Thoracic aorta (tissue), 2 donors: ENCODE measurements around the gene BLOC1S6. TPM values are rescaled to one million over a fixed set of nuclear protein-coding genes. Genes with fewer than 3 reads are reported as not detected.
A peak's percentile ranks its signal among the peaks of the same experiment; 100 is the strongest.

Experiments used
- ATAC-seq: fragments of 150-250 bp; one replicate; pipeline ENCODE4 v1.8.0; 2017; ENCODE audit warnings: low read depth; ENCODE audit not compliant: insufficient number of reproducible peaks, low FRiP score
- DNase-seq: peaks from one replicate; pipeline ENCODE4 v3.0.0-alpha.2; 2020; ENCODE audit warnings: low spot score
- H3K27ac ChIP-seq, 2 donors: fragments of 200-600 bp; sonication (generic); 1 replicate in 1 of 2; 2 replicates in 1 of 2; pipeline ENCODE4 v1.5.1; 2016; ENCODE audit warnings: mild to moderate bottlenecking in 2 of 2, moderate library complexity in 2 of 2
- H3K27me3 ChIP-seq: fragments of 200-600 bp; sonication (generic); replicated peaks from 2 replicates; pipeline ENCODE4 v1.6.0; 2016; ENCODE audit warnings: mild to moderate bottlenecking; ENCODE audit not compliant: insufficient read depth
- H3K36me3 ChIP-seq: fragments of 200-600 bp; sonication (generic); one replicate; pipeline ENCODE4 v1.5.1; 2016
- H3K4me1 ChIP-seq, 2 donors: fragments of 200-600 bp; sonication (generic); 1 replicate in 1 of 2; 2 replicates in 1 of 2; pipeline versions ENCODE4 v1.5.1 to v1.6.0; 2016; ENCODE audit warnings: low read depth in 2 of 2, mild to moderate bottlenecking in 1 of 2; ENCODE audit not compliant: control insufficient read depth in 1 of 2
- H3K4me3 ChIP-seq: fragments of 200-600 bp; sonication (generic); 2 replicates; pipeline ENCODE4 v1.5.1; 2016; ENCODE audit warnings: mild to moderate bottlenecking
- H3K9me3 ChIP-seq: fragments of 200-600 bp; sonication (generic); 2 replicates; pipeline ENCODE4 v1.5.1; 2016
- total RNA-seq, 2 donors: library from RNA; depleted of rRNA; stranded (reverse); fragments of >200 nt; gene quantifications; one replicate each; pipeline versions ENCODE4 v1.1.0 to v1.2.3, GENCODE V29; 2016
- TF ChIP-seq, protein P1 (sequence below): fragments of 200-600 bp; sonication (generic); IDR thresholded peaks from one replicate; pipeline ENCODE4 v1.5.1; 2019; ENCODE audit warnings: antibody characterized with exemption

Gene BLOC1S6
- total RNA-seq, 2 donors from 2014 or later: 41.4 to 85.3 TPM

DNA sequence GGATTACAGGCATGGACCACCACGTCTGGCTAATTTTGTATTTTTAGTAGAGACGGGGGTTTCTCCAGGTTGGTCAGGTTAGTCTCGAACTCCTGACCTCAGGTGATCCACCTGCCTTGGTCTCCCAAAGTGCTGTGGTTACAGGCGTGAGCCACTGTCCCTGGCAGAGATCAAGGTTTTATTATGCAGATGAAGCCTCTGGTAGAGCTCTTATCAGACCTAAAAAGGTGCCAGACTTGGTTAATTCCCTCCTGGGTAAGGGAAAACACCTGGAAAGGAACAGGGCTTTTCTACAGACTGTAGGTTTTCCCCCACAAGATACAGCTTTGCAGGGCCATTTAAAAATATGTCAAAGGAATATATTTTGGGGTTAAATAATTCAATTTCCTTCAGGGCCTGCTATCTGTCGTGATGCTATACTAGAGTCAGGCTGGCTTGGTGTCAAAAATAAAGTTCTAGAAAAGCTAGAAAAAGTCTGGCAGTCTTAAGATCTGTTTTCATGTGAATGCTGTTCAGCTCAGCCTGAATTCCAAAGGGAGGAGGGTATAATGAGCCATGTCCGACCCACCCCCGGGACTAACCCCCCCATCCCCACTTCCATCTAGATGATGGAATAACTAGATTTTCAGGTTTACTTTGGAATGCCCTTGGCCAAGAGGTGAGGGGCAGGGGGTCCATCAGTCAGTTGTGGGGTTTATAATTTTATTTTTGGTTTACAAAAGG, 1.9 kb upstream of the BLOC1S6 start:
- DNase-seq (no peak), ATAC-seq (no peak)
- Histone ChIP-seq H3K4me3 (no peak overlapping the region), H3K27ac (no peak overlapping the region), H3K4me1 (peaks cover 22 to 37% of the 10 kb centered on the region in 2 donors), H3K9me3 (no peaks in the 10 kb centered on the region), H3K36me3 (no peaks in the 10 kb centered on the region), H3K27me3 (no peaks in the 10 kb centered on the region)
- TF ChIP-seq, protein P1, sequence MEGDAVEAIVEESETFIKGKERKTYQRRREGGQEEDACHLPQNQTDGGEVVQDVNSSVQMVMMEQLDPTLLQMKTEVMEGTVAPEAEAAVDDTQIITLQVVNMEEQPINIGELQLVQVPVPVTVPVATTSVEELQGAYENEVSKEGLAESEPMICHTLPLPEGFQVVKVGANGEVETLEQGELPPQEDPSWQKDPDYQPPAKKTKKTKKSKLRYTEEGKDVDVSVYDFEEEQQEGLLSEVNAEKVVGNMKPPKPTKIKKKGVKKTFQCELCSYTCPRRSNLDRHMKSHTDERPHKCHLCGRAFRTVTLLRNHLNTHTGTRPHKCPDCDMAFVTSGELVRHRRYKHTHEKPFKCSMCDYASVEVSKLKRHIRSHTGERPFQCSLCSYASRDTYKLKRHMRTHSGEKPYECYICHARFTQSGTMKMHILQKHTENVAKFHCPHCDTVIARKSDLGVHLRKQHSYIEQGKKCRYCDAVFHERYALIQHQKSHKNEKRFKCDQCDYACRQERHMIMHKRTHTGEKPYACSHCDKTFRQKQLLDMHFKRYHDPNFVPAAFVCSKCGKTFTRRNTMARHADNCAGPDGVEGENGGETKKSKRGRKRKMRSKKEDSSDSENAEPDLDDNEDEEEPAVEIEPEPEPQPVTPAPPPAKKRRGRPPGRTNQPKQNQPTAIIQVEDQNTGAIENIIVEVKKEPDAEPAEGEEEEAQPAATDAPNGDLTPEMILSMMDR: no peak

DNA sequence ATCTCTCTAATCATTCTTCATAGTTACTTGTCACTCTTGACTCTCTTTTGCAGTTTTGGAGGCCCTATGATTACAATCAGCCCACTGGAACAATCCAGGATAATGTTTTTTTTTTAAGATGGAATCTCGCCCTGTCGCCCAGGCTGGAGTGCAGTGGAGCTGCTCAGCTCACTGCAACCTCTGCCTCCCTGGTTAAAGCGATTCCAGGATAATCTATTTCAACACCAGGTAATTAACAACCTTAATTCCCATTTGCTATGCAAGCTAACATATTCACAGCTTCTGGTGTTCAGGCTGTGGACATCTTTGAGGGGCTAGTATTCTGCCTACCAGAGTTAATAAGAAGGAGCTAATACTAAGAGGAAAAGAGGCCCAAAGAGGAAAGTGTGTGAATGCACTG, 1.1 kb upstream of the BLOC1S6 start:
- DNase-seq: no peak
- ATAC-seq: no peak
- Histone ChIP-seq H3K4me1 (peaks cover 27 to 41% of the 10 kb centered on the region in 2 donors), H3K4me3 (peak overlapping the region; percentile 97), H3K9me3 (no peaks in the 10 kb centered on the region), H3K27ac (peak overlapping the region; percentile 97 to 99), H3K27me3 (no peaks in the 10 kb centered on the region), H3K36me3 (no peaks in the 10 kb centered on the region)
- TF ChIP-seq, protein P1: no peak

DNA sequence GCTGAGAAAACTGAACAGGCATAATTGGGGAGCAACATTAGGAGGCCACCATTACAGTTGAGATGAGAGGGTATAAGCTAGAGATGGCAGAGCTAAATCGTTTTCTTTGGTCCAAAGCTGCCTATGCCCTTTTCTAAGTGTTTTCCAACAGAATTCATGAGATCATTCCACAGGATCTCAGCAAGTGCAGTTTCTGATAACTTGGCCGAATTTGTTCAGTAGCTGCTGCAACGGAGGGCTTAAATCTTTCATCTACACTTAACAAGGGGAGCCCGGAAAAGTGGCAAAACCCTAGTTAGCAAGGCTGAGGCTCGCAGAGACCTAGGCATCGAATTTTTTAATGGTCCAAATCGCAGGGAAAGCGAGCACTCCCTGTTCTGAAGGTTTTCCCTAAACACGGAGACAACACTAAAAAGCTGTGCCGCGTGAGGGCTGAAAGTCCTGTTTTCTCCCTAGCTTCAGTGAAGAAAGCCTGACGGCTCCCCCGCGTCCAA, 531 bp upstream of the BLOC1S6 start:
- no peak for ATAC-seq
- TF ChIP-seq, protein P1: no peak

DNA sequence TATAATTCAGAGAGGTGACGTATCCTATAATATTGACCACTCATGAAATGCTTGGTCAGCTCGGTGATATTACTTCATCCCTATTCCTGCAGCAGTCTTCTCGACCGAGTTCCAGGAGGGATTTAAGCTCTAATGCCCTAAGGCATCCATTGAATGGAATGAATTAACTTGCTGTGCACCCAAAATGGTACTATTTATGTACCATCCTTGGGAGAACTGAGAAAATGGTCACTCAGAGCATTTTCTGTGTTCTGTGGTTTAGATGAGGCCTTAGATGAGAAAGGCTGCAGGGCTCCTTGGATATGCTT, 638 bp downstream of the BLOC1S6 start:
- TF ChIP-seq, protein P1: no peak
- no peak for ATAC-seq
- Histone ChIP-seq H3K27ac (peak overlapping the region; percentile 97 to 99), H3K27me3 (no peaks in the 10 kb centered on the region), H3K36me3 (no peaks in the 10 kb centered on the region), H3K4me1 (peaks cover 27 to 41% of the 10 kb centered on the region in 2 donors), H3K4me3 (peak overlapping the region; percentile 97), H3K9me3 (no peaks in the 10 kb centered on the region)
- no peak for DNase-seq

More for the DNA sequence above, 531 bp upstream of the BLOC1S6 start:
- Histone ChIP-seq H3K4me1 (peaks cover 27 to 41% of the 10 kb centered on the region in 2 donors), H3K4me3 (peak overlapping the region; percentile 97), H3K27ac (peak overlapping the region; percentile 97 to 99), H3K9me3 (no peaks in the 10 kb centered on the region), H3K27me3 (no peaks in the 10 kb centered on the region), H3K36me3 (no peaks in the 10 kb centered on the region)
- no peak for DNase-seq

DNA sequence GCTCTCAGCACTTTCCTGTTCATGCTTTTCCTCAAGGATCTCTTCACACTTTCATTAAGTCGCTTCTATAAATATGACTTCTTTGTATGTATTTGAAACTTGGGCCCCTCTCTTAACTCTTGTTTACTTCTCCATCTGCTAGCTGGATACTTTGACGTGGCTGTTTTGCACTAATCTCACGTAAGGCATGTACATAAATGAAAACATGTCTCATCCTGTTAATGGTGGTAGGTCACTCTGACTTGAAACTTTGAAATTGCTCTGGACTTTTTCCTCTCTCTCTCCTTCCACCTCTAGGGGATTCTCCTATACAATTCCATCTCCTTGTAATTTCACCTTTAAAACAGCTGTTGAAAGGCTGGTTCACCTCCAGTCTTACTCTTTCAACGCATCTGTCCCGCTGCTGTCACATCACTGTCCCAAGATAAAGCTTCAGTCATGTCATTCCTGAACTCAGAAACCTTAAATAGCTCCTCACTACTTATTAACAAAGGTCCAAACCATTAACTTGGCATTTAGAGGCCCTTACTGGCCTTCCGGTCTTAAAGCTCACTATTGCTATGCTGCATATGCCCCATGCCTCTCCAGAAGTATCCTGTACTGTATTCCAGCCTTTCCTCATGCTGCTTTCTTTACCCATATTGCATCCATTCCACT, 1.2 kb downstream of the BLOC1S6 start:
- Histone ChIP-seq H3K4me1 (peaks cover 27 to 41% of the 10 kb centered on the region in 2 donors), H3K36me3 (no peaks in the 10 kb centered on the region), H3K27ac (peak overlapping the region; percentile 97 to 99), H3K4me3 (peak overlapping the region; percentile 97), H3K9me3 (no peaks in the 10 kb centered on the region), H3K27me3 (no peaks in the 10 kb centered on the region)
- ATAC-seq: no peak
- TF ChIP-seq, protein P1: no peak
- DNase-seq: no peak
